T-helper 17 cell (primary cell): ENCODE measurements around the gene TEX101. TPM values are rescaled to one million over a fixed set of nuclear protein-coding genes. Genes with fewer than 3 reads are reported as not detected.
"Not testable (repeated sequence)": the region's sequence is repeated elsewhere in the genome, so short reads cannot be mapped to it uniquely, and the experiment has no call there.

ENCODE experiments used
- ATAC-seq: fragments of 150-1000 bp; cut with Tn5 transposase; 2 replicates; pipeline ENCODE4 v1.10.0; 2021; ENCODE audit warnings: mild to moderate bottlenecking, moderate library complexity
- DNase-seq, 3 donors: peaks; one replicate each; pipeline versions ENCODE4 v3.0.0 to v3.0.0-alpha.2; 2020 to 2021
- H3K9me3 ChIP-seq: one replicate; pipeline ENCODE4 v1.7.0; 2013; ENCODE audit warnings: low read length, mild to moderate bottlenecking; ENCODE audit not compliant: control insufficient read depth, poor library complexity, severe bottlenecking
- H3K27ac Mint-ChIP-seq: one replicate; pipeline ENCODE4 v1.8.0; 2022; ENCODE audit warnings: mild to moderate bottlenecking, moderate library complexity, mixed read lengths
- H3K27me3 Mint-ChIP-seq: one replicate; pipeline ENCODE4 v1.8.0; 2022; ENCODE audit warnings: mixed read lengths
- H3K36me3 Mint-ChIP-seq: one replicate; pipeline ENCODE4 v1.8.0; 2022; ENCODE audit warnings: low read depth, mixed read lengths
- H3K4me1 Mint-ChIP-seq: one replicate; pipeline ENCODE4 v1.8.0; 2022; ENCODE audit warnings: mild to moderate bottlenecking, mixed read lengths
- H3K4me3 Mint-ChIP-seq: one replicate; pipeline ENCODE4 v1.8.0; 2022; ENCODE audit warnings: mild to moderate bottlenecking, moderate library complexity, mixed read lengths
- total RNA-seq, 4 donors: library from RNA in 2 of 4; stranded (reverse) in 2 of 4; gene quantifications; one replicate each; pipeline ENCODE4 v1.2.3 and lab custom pipeline; 2022 to 2026

The TEX101 gene
- total RNA-seq, 2 donors from 2014 or later: not detected

DNA sequence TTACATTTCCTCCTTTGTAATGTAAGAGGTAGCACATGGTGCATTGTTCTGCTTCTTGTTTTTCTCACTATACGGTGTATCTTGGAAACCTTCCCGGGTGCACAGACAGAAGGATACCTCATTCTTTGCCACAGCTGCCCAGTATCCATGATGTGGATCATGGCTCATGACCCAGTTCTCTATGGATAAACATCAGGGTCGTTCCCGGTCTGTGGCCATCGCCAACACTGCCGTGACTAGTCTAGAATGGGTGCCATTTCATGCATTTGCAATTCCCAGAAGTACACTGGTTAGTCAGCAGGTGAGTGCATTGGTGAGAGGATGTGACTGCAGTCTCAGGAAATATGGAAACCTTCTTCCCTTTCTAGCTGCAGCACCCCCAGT, 23.1 kb upstream of the TEX101 start:
- not testable (repeated sequence) for H3K36me3 Mint-ChIP-seq, H3K4me1 Mint-ChIP-seq, DNase-seq, ATAC-seq, H3K9me3 ChIP-seq, H3K27ac Mint-ChIP-seq, H3K4me3 Mint-ChIP-seq
- H3K27me3 Mint-ChIP-seq: peaks cover 48% of the 10 kb centered on the region

DNA sequence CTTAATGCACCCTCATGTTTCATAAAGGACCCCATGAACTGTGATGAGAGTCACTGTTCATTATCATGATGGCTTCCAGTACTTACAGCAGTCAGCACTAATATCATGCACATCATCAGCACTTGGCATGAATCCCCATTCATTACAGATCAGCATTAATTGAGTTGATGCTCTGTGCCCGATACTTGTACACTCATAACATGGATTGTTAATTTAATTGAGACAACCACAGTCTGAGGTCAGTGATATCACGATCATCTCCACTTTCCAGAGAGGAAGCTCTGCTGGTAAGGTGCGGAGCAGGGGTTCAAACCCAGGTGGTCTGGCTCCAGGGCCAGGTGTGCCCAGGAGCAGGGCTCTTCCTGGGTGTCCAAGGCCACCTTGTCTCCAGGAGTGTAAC, 21.2 kb upstream of the TEX101 start:
- H3K9me3 ChIP-seq, H3K36me3 Mint-ChIP-seq, DNase-seq, H3K4me3 Mint-ChIP-seq, ATAC-seq, H3K4me1 Mint-ChIP-seq, H3K27ac Mint-ChIP-seq: not testable (repeated sequence)
- peaks cover 50% of the 10 kb centered on the region for H3K27me3 Mint-ChIP-seq

DNA sequence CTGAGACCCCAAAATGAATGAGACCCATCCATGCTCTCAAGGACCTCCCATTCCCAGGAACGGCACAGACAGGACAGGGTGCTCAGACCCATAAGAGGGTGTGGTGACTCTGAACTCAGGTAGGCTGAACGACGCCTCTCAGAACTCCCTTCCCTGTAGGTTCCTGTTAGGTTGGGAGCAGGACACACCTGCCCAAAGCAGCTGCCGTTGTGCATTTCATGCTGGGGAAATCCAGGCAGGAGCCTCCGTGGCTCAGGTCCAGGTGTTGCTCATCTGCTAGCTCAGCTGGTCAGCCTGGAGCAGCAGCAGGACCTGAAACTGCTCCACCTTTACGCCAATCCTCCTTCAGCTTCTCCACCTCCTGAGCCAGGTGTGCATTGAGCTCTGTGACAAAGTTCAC, 19.1 kb upstream of the TEX101 start:
- Mint-ChIP-seq H3K4me1 (no peaks in the 10 kb centered on the region), H3K27me3 (peaks cover 58% of the 10 kb centered on the region), H3K4me3 (no peak overlapping the region), H3K27ac (no peak overlapping the region), H3K36me3 (peaks cover 4% of the 10 kb centered on the region)
- ATAC-seq (no peak), DNase-seq (no peak)
- no peaks in the 10 kb centered on the region for H3K9me3 ChIP-seq

DNA sequence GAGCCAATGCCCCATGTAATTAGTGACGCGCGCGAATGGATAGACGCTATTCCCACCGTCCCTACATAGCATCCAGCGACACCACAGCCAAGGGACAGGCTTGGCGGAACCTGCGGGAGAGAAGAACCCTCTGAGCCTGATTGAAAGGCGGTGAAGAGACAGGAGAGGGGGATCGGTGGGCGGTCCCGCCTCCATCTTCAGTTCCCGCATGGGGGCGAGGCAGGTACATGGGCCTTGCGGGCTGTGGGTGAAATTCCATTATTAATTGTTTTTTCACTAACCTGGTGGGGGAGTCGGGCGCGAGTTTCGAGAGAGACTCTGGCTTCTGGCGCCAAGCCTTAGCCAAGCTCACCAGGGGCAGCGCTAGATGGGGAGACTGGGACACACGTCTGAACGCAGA, 8.4 kb upstream of the TEX101 start:
- no peak overlapping the region for H3K4me3 Mint-ChIP-seq
- no peak for ATAC-seq
- DNase-seq: no peak
- peaks cover 2% of the 10 kb centered on the region for H3K4me1 Mint-ChIP-seq
- H3K36me3 Mint-ChIP-seq: no peaks in the 10 kb centered on the region
- peaks cover 18% of the 10 kb centered on the region for H3K27me3 Mint-ChIP-seq
- no peaks in the 10 kb centered on the region for H3K9me3 ChIP-seq
- no peak overlapping the region for H3K27ac Mint-ChIP-seq

DNA sequence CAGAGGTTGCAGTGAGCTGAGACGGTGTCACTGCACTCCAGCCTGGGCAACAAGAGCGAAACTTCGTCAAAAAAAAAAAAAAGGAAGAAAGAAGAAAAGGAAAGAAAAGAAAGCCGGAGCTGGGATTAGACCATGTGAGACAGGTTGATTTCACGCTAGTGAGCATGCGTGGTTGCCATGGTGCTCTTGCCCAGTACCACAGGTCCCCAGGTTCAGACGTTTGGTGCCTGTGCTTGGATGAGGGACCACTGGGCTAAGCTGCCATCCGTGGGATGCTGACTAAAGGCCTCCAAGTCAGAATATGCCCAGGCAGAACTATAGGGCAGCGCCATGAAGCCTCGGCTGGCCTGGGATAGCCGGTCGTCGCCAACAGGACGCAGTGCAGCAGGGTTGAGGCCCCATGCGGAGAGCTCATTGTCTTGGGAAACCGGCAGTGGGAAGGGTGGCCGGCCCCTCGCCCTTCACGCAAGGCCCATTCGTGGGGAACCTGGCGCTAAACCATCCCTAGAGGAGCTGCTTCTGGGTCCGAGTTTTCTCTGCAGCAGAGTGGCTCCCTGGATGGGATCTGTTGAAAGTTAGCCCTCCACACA, 7.2 kb upstream of the TEX101 start:
- no peak for ATAC-seq
- Mint-ChIP-seq H3K4me1 (peaks cover 2% of the 10 kb centered on the region), H3K27me3 (peaks cover 20% of the 10 kb centered on the region), H3K27ac (no peak overlapping the region), H3K4me3 (no peak overlapping the region), H3K36me3 (no peaks in the 10 kb centered on the region)
- DNase-seq: no peak
- no peaks in the 10 kb centered on the region for H3K9me3 ChIP-seq

DNA sequence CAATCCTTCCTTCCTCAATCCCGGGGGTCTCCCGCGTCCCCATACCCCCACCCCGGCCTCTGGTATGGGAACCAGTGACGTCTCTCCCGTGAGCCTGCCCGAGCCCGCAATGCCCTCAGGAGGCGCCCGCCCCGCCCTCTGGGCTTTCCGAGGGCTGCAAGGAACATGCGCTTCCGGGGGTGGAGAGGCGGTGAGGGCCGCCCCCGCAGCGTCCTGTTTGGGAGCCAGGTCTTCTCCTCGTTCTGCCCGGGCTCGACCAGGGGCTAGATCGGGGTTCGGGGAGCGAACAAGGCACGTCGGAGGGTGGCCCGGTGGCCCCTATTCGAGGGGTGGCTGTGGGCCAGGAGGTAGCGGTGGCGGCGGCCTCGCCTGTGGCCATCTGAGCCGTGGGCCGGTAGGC, 6.6 kb upstream of the TEX101 start:
- ATAC-seq (no peak), DNase-seq (no peak)
- no peaks in the 10 kb centered on the region for H3K9me3 ChIP-seq
- H3K27ac Mint-ChIP-seq: no peak overlapping the region
- no peak overlapping the region for H3K4me3 Mint-ChIP-seq
- H3K27me3 Mint-ChIP-seq: peaks cover 15% of the 10 kb centered on the region
- no peaks in the 10 kb centered on the region for H3K36me3 Mint-ChIP-seq
- H3K4me1 Mint-ChIP-seq: peaks cover 2% of the 10 kb centered on the region

DNA sequence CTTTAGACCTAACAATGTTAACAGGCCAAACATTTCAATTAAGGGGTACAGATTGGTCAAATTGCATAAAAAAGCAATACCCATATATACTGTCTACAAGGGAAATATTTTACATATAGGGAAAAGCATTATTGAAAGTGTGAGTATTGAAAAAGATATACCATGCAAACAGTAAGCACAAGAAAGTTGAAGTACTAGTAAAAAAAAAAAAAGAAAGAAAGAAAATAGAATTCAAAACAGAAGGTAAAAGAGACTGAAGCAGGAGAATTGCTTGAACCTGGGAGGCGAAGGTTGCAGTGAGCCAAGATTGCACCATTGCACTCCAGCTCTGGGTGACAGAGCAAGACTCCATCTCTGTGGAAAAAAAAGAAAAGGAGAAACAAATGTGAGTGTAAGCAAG, 5.3 kb upstream of the TEX101 start:
- ATAC-seq: no peak
- Mint-ChIP-seq H3K27me3 (peaks cover 14% of the 10 kb centered on the region), H3K36me3 (no peaks in the 10 kb centered on the region), H3K27ac (no peak overlapping the region), H3K4me3 (no peak overlapping the region), H3K4me1 (peaks cover 2% of the 10 kb centered on the region)
- no peaks in the 10 kb centered on the region for H3K9me3 ChIP-seq
- no peak for DNase-seq

DNA sequence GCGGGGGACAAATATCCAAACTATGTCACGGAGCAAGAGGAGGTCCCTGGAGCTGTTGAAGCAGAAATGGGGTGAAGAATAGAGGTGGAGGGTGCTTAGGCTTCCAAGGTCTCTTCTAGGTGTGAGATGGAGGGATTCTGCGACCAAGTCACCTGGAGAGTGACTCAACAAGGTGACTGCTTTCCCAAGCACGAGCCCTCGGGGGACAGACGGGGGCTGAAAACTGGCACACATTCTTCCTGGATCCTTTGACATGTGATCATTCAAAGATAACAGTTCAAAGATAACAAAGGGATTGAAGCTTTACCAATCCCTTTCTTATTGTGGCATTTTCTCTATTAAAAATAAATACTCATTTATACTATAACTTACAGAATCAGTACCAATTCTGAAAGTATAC, 2.2 kb upstream of the TEX101 start:
- H3K36me3 Mint-ChIP-seq: no peaks in the 10 kb centered on the region
- ATAC-seq (no peak), DNase-seq (no peak)
- H3K9me3 ChIP-seq: no peaks in the 10 kb centered on the region
- H3K27me3 Mint-ChIP-seq: peaks cover 4% of the 10 kb centered on the region
- no peak overlapping the region for H3K4me3 Mint-ChIP-seq
- H3K4me1 Mint-ChIP-seq: no peaks in the 10 kb centered on the region
- H3K27ac Mint-ChIP-seq: no peak overlapping the region

DNA sequence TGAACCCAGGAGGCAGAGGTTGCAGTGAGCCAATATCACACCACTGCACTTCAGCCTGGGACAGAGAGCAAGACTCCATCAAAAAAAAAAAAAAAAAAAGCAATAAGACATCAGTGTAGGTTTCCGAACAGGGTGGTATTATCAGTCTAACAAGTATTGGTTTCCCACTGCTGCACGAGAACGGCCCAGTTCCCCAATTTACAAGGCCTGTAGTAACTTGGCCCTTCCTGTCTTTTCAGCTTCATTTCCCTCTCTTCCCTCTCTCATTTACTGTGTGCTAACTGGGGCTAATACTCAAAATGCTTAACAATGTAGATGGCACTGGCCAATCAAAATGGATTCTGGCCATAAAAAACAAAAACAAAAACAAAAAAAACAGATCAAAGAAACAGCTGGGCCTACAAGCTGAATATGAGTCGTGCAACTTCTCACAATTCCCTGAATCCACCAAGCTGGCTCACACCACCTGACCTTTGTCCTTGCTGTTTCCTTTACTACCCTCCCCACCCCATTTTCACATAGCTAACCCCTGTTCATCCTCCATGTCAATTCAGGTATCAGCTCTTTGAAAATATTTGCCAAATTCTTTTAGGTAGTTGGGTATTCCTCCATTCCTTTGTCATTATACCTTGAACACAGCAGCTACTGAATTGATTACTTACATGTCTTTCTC, 2.4 kb downstream of the TEX101 start:
- peaks cover 15% of the 10 kb centered on the region for H3K27me3 Mint-ChIP-seq
- no peaks in the 10 kb centered on the region for H3K36me3 Mint-ChIP-seq
- H3K4me3 Mint-ChIP-seq: no peak overlapping the region
- no peak overlapping the region for H3K27ac Mint-ChIP-seq
- no peaks in the 10 kb centered on the region for H3K9me3 ChIP-seq
- peaks cover 3% of the 10 kb centered on the region for H3K4me1 Mint-ChIP-seq
- DNase-seq: no peak
- ATAC-seq: no peak

DNA sequence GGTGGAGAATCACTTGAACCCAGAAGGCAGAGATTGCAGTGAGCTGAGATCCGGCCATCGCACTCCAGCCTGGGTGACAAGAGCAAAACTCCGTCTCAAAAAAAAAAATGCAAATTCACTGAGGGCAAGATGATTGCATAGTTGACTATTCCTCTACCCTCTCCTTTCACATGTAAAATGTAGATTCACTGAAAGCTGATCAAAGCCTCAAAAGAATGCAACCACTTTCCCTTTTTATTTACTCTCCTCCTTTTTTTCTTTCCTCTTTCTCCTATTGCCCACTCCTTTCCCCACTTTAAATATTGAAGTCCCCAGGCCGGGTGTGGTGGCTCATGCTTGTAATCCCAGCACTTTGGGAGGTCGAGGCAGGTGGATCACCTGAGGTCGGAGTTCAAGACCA, 6.3 kb downstream of the TEX101 start:
- Mint-ChIP-seq H3K4me1 (peaks cover 13% of the 10 kb centered on the region), H3K4me3 (no peak overlapping the region), H3K27ac (no peak overlapping the region), H3K27me3 (peaks cover 22% of the 10 kb centered on the region), H3K36me3 (no peaks in the 10 kb centered on the region)
- DNase-seq (no peak), ATAC-seq (no peak)
- no peaks in the 10 kb centered on the region for H3K9me3 ChIP-seq

DNA sequence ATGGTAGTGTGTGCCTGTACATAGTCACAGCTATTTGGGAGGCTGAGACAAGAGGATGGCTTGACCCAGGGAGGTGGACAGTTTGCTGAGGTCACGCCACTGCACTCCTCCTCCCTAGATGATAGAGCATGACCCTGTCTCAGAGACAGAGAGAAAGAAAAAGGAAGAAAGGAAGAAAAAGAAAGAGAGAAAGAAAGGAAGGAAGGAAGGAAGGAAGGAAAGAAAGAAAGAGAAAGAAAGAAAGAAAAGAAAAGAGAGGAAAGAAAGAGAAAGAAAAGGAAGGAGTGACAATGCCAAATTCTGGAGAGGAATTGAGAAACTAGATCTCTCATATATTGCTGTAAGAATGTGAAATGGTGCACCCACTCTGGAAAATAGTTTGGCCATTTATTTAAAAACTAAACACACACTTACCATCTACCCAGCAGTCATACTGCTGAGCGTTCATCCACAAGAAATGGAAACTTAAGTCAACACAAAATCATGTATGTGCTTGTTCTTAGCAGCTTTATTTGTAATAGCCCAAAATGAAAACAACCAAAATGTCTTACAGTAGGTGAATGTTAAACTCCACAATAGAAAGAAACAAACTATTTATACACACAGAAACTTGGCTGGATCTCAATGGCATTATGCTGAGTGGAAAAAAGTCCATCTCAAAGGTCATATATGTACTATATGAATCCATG, 7.5 kb downstream of the TEX101 start:
- peaks cover 22% of the 10 kb centered on the region for H3K27me3 Mint-ChIP-seq
- no peak overlapping the region for H3K4me3 Mint-ChIP-seq
- peaks cover 14% of the 10 kb centered on the region for H3K4me1 Mint-ChIP-seq
- ATAC-seq (no peak), DNase-seq (no peak)
- no peak overlapping the region for H3K27ac Mint-ChIP-seq
- H3K9me3 ChIP-seq: no peaks in the 10 kb centered on the region
- no peaks in the 10 kb centered on the region for H3K36me3 Mint-ChIP-seq

DNA sequence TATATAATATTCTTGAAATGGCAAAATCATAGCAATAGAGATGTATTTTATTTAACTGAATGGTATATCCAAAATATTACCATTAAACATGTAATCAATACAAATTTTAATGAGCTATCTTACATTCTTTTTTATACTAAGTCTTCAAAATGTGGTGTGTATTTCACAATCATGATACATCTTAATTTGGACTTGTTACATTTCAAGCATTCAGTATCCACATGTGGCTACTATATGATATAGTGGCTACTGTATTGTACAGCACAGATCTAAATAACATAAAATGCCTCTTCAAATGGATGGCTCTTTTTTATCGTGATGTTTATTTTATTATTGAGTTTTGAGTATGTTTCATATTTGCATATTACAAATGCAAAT, 8.0 kb downstream of the TEX101 start:
- Mint-ChIP-seq H3K36me3 (no peaks in the 10 kb centered on the region), H3K4me1 (peaks cover 14% of the 10 kb centered on the region), H3K27ac (no peak overlapping the region), H3K4me3 (no peak overlapping the region), H3K27me3 (peaks cover 22% of the 10 kb centered on the region)
- H3K9me3 ChIP-seq: no peaks in the 10 kb centered on the region
- ATAC-seq (no peak), DNase-seq (no peak)

DNA sequence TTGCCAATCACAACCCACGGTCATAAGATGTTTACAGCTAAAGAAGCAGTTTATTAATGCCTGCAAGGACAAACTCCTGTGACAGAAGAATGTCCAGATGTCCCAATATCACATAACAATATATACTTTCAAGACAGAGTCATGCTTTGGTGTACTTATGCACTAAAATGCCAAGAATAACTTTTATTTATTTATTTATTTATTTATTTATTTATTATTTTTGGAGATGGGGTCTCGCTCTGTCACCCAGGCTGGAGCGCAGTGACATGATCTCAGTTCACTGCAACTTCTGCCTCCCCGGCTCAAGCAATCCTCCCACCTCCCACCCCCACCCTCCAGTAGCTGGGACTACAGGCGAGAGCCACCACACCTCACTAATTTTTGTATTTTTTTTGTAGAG, 9.1 kb downstream of the TEX101 start:
- ATAC-seq (no peak), DNase-seq (no peak)
- no peak overlapping the region for H3K27ac Mint-ChIP-seq
- no peak overlapping the region for H3K4me3 Mint-ChIP-seq
- peaks cover 14% of the 10 kb centered on the region for H3K4me1 Mint-ChIP-seq
- H3K27me3 Mint-ChIP-seq: peaks cover 12% of the 10 kb centered on the region
- no peaks in the 10 kb centered on the region for H3K9me3 ChIP-seq
- H3K36me3 Mint-ChIP-seq: no peaks in the 10 kb centered on the region
